NOMO-1 treated with dmso at 0.1 percent for 144 hours (cell line): ENCODE measurements around the gene ERG28.
"Not testable (repeated sequence)": the region's sequence is repeated elsewhere in the genome, so short reads cannot be mapped to it uniquely, and the experiment has no call there.

Source experiments
- DNase-seq: peaks from one replicate; lab custom pipeline; 2025; ENCODE audit not compliant: unreplicated experiment; lab: John Stamatoyannopoulos, UW

The ERG28 gene, protein sequence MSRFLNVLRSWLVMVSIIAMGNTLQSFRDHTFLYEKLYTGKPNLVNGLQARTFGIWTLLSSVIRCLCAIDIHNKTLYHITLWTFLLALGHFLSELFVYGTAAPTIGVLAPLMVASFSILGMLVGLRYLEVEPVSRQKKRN

DNA sequence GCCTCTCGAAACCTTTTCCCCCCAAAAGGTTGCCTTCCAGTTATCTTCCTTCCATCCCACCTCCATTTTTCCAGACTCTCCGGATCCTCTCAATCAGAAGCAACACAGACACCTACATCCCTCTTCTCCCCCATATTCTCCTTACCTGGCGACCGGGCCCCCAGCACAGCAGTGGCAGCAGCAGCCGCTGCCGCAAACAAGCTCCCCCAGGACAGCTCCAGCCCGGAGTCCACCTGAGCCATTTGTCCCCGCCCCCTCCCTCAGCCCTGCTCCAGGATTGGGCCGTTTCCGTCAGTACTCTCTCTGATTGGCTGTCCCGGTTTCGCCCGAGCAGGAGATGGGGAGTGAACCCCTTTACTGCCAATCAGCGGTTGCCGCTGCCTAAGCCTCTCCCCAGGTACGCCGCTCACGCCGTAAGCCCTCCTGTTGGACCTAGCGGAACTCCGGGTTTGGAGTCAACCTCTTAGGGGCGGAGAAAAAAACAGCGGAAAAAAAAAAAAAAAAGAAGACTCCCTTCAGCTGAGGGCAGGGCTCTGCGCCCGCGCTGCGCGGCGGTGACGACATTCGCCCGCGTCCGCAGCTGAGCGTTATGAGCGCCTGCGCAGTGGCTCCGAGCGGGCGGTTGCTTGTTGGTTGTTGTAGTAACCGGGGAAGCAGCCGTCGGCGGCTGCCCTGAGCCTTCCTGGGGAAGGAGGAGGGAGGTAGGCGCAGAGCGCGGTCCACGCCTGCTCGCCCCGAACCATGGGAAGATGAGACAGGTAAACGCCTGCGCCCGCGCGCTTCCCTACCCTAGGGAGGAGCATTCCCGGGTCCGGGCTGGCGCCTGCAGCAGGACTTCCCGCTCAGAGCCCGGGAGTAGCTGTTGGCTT, at the start of gene ERG28, which contains the start of gene TTLL5:
ERG28 (minus strand) TSS at position 247 of the 869 bp plus-strand sequence. CDS start 3,374 bp downstream, outside the sequence.
TTLL5 (plus strand) TSS at position 617 of the 869 bp plus-strand sequence. CDS start 1,904 bp downstream, outside the sequence.
- DNase-seq, result peak; percentile 97

- DNase-seq, result no peak
These were observed 48.6 kb upstream of the ERG28 start for GRCh38 chr14:75709207-75709812.

GRCh38 chr14:75705014-75705413, 44.3 kb upstream of the ERG28 start:
- DNase-seq, result no peak

DNA sequence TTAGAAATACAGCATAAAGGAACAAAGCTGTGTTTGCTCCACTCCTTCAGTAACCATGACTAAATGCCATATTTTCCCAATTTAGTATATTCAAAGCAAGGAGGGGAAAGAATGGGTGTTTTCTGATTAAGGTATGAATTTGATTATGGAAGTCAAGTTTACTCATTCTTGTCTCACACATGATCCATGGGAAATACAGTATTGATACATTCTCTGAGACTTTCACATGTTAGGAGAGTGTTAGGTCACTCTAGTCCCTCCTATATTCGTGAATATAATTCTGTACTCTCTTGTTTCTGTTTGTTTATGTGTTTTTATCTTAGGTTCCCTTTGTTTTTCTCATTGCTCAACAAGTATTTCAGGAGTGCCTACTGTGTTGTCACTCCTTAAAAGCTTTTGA, 42.8 kb upstream of the ERG28 start:
- no peak for DNase-seq

DNA sequence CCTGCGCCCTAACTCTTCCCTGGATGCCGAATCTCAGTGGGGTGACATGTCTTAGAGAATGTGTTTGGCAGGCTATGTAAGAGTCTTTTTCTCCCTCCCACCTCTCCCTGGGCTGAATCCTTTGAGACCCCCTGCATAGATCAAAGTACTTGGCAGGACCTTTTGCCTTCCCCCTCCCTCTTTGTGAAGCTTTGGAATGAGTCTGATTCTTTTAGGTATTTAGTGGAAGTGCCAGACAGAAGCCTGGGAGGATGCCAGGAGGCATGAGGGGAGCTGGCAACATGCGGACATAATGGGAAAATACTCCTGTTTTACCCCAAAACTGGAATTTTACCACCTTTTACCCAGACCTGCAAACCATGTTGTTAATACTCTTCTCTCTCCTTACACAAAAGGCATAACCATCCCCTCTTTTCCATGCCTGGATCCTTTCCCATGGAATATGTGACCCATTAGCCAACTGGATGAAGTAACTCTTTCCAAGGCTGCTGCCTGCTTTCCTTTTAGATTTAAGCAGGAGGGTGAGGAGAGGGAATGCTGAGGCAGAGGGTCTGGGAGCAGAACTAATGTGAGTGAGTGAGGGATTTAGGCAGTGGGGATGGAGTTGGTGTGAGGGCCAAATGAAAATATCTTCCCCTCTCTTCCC, 42.1 kb upstream of the ERG28 start:
- DNase-seq, result no peak

GRCh38 chr14:75702122-75702521, 41.4 kb upstream of the ERG28 start:
- DNase-seq, result no peak

- no peak for DNase-seq
These were observed 39.6 kb upstream of the ERG28 start for GRCh38 chr14:75700295-75700694.

DNA sequence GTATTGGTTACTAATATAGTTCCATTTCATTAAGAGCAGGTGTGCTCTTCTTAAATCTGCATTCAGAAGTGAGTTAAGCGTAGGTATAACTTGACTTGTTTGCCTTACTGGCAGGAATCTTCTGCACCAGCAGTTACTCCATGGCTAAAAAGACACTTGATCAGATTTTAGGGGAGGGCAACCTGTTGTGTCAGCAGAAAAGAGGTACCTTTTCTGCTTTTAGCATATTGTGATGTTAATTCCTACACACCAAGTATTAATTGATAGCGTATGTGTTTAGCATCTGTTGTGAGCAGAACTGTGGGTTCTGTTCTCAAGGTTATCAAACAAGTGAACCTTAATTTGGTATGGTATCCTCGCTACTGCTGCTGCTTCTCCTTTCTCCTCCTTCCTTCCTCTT, 38.7 kb upstream of the ERG28 start:
- DNase-seq, result no peak

DNA sequence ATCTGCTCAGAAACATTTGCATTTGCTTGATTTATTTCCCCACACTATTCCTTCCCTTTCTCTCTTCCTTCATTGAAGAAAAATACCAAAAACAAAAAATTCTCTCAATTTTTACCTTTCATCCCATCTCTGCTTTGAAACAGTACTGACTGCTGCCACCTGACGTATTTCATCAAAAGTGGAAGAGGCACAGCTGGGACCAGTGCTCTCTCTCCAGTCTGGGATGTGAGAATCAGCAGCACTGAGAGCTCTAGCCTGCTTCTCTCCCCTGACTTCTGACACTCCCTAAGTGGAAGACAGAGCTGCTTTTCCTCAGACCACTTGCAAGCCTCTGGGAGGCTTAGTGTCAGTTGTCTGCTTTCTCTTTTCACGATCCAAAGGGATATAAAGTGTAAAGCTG, 37.2 kb upstream of the ERG28 start:
- DNase-seq, result no peak

GRCh38 chr14:75697386-75697785, 36.7 kb upstream of the ERG28 start:
- no peak for DNase-seq

DNA sequence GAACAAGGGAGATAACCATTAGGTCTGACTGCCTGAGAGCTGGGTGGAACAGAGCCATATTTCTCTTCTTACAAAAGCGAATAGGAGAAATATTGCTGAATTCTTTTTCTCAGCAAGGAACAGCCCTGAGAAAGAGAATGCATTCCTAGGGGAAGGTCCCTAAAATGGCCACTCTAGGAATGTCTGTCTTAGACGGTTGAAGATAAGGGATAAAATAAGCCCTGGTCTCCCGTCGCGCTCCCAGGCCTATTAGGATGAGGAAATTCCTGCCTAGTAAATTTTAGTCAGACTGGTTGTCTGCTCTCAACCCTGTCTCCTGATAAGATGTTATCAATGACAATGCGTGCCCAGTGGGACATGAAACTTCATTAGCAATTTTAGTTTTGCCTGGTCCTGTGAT, 34.3 kb upstream of the ERG28 start:
- DNase-seq, result not testable (repeated sequence)

DNA sequence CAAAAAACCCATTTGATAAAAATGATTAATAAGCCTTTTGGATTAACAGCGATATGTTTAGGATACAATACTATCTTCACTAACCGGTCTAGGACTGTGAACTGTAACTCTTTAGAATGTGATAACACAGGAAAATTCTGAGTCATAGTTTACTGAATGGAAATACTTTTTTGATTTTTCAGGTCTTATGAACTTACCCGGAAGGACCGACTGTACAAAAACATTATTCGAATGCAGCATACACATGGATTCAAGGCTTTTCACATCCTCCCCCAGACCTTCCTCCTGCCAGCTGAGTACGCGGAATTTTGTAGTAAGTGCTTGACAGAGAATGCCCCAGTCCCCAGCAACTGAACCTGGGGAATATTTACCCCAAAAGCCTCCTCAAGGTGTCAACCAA, 29.3 kb upstream of the ERG28 start:
- no peak for DNase-seq

DNA sequence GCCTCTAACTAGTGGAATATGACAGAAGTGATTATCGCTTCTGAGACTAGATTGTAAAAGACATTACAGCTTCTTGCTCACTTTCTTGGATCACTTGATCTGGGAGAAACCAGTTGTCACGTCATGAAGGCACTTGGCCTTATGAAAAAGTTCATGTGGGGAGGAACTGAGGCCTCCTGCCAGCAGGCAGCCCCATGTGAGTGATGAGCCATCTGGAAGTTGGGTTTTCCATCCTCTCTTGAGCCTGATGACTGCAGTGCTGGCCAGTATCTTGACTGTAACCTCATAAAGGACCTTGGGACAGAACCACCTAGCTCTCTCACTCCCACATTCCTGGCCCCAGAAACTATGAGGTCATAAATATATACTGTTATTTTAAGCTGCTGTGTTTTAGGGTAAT, 28.3 kb upstream of the ERG28 start:
- DNase-seq, result no peak

DNA sequence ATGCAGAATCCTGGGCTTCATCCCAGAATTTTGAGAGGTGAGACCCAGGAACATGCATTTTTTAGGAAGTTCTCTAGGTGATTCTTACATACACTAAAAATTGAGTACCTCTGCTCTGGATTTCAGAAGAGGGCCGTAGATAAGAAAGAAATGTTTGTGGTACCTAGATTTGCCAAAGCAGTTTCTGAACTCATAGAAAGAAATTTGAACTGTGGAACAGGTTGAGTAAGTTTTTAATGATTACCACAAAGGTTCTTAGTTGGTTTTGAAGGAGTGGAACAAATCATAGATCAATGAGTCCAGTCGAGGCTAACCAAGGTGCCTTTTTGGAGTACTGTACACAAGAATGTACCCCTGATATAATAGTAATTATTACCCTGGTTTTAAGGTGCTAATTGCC, 25.2 kb upstream of the ERG28 start:
- DNase-seq, result no peak

GRCh38 chr14:75675265-75675960, 14.7 kb upstream of the ERG28 start:
- no peak for DNase-seq

- no peak for DNase-seq
These were observed 12.8 kb upstream of the ERG28 start for GRCh38 chr14:75673345-75674035.

GRCh38 chr14:75672605-75673192, 12.0 kb upstream of the ERG28 start:
- DNase-seq, result no peak

DNA sequence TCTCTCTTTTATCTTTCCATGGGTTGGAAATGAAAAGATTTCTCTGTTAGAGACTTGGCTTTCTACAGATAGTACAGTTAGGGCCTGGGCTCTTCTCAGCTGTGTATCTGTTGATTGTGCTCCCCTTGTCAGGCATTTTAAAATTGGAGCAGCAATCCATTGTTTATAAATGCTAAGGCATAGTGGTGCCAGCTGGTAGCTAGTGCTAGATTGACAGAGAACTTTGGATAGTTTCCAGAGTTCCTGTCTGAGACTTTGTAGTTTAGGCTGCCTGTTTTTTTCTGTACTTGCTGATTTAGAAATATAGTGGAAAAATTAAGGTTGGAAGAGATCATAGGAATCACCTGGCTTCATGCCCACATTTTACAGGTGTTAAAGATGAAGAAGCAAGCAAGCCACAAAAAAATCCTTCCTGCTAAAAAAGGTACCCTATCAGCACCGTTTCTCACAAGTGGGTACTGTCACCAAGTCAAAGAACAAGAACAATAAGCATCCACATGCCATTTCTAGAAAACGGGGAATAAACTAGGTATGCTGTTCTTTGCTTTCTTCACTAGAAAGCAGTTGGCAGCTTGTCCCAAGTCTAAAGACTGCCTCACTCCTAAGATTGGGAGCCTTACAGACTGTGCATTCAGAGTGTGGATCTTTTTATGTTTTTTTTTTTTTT, 6.6 kb upstream of the ERG28 start:
- DNase-seq, result no peak

DNA sequence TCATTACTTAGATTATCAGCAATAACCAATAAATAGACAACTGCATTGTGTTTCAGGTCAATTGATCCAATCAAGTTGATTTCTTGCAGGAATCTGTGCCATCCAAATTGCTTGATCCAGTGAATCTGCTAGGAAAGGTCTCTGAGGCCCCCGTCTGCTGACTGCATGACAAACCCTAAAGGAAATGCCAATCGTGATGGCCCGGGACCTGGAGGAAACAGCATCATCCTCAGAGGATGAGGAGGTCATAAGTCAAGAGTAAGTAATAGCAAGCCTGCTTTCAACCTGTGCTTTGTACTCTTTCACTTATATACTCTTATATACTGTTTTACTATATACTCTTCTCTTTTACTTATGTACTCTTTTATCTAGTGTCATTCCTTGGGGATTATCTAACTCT, 2.3 kb upstream of the ERG28 start:
- DNase-seq, result no peak

GRCh38 chr14:75661499-75661814, 781 bp upstream of the ERG28 start:
- no peak for DNase-seq
